ENCODE results near the gene TXNRD2. TPM values are rescaled to one million over a fixed set of nuclear protein-coding genes. Genes with fewer than 3 reads are reported as not detected.

TXNRD2 gene
- total and polyA plus RNA-seq, 2 of the 4 experiments (the other 2 are of a cell fraction) = 15.6 to 25.7 TPM

DNA sequence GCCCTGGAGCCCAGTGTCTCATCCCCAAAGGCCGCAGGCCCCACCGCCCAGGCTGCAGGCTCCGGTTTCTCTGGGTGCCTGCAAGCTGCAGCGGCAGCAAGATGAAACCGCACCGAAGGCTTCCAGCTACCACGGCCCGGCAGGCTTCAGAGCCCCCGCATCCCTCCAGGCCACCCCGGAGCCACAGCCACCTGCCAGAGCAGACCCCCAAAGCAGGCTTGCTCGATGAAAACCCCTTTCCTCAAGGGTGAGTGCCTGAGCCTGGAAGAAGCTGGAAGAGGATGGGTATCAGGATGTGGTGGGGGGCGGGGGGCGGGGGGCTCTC lies 62.4 kb downstream of the TXNRD2 start:
- ChIA-PET CTCF (interaction anchor here (0.6 kb wide), 1 partner anchor 78 kb away, joined by 4 read pairs; no protein-coding TSS in a partner anchor), POLR2A (ENCODE audit: unreplicated experiment) (no interaction called here)
- DNase-seq = no peak
- no peak for ATAC-seq (ENCODE audit: low read depth)
- Histone ChIP-seq H4K20me1 (ENCODE audit: insufficient read depth, low read length) (peaks cover 4% of the 10 kb centered on the region), H4K8ac (ENCODE audit: low read depth in 2 of 2, low read length in 2 of 2) (peak overlapping the region; percentile 60 to 65; a peak in 3 of 4 replicates), H3K9me1 (ENCODE audit: insufficient read depth, low read length) (peaks cover 51% of the 10 kb centered on the region), H3K18ac (ENCODE audit: low read depth, low read length) (peak overlapping the region; percentile 44; the same call in 1 of the 2 replicates), H3K4me3 (ENCODE audit: insufficient read depth, low read depth, low read length) (no peak overlapping the region), H3K9ac (ENCODE audit: low read depth, low read length) (no peak overlapping the region), H2AK9ac (replicated peaks; ENCODE audit: low read depth, low read length, poor library complexity) (peak overlapping the region; percentile 47), H3K27me3 (ENCODE audit: control insufficient read depth, insufficient read depth, low read length) (no peaks in the 10 kb centered on the region), H3K14ac (replicated peaks; ENCODE audit: low read depth, low read length) (no peak overlapping the region; the same call in 1 of the 2 replicates), H3K23ac (ENCODE audit: low read depth, low read length) (no peak overlapping the region), H3K36me3 (ENCODE audit: control insufficient read depth, insufficient read depth, low read length) (no peaks in the 10 kb centered on the region), H2BK20ac (ENCODE audit: low read depth, low read length) (peak overlapping the region; percentile 27), H3K4me1 (ENCODE audit: control insufficient read depth, insufficient read depth, low read length) (peaks cover 54% of the 10 kb centered on the region), H3K27ac (ENCODE audit: insufficient read depth, low read length) (peak overlapping the region; percentile 70), H2AFZ (replicated peaks; ENCODE audit: low read length, poor library complexity) (peak overlapping the region; percentile 40), H3K4ac (ENCODE audit: low read depth, low read length) (peak overlapping the region; percentile 91), H4K91ac (ENCODE audit: insufficient read depth, low read depth, low read length) (peak overlapping the region; percentile 96), H3K79me1 (ENCODE audit: low read depth in 1 of 2, low read length in 2 of 2) (peaks cover 18 to 48% of the 10 kb centered on the region in 2 experiments), H3K9me3 (ENCODE audit: control insufficient read depth, insufficient read depth, low read length) (no peaks in the 10 kb centered on the region), H2BK120ac (ENCODE audit: low read depth, low read length) (peak overlapping the region; percentile 87), H2BK5ac (ENCODE audit: low read depth, low read length, poor library complexity, severe bottlenecking) (peak overlapping the region; percentile 97), H4K5ac (ENCODE audit: low read depth, low read length) (peak overlapping the region; percentile 72), H2BK15ac (ENCODE audit: low read depth, low read length) (peak overlapping the region; percentile 87; the same call in 2 of the 3 replicates), H3K56ac (ENCODE audit: extremely low read depth, insufficient read depth, low read length) (no peak overlapping the region), H3K4me2 (ENCODE audit: low read depth, low read length) (no peak overlapping the region), H2AK5ac (ENCODE audit: low read depth, low read length) (peak overlapping the region; percentile 80)
- dilution Hi-C loops (cut with HindIII; ENCODE audit: low sequenced_read_pairs, unreplicated experiment) = no loop called here
- TF ChIP-seq, protein P1, sequence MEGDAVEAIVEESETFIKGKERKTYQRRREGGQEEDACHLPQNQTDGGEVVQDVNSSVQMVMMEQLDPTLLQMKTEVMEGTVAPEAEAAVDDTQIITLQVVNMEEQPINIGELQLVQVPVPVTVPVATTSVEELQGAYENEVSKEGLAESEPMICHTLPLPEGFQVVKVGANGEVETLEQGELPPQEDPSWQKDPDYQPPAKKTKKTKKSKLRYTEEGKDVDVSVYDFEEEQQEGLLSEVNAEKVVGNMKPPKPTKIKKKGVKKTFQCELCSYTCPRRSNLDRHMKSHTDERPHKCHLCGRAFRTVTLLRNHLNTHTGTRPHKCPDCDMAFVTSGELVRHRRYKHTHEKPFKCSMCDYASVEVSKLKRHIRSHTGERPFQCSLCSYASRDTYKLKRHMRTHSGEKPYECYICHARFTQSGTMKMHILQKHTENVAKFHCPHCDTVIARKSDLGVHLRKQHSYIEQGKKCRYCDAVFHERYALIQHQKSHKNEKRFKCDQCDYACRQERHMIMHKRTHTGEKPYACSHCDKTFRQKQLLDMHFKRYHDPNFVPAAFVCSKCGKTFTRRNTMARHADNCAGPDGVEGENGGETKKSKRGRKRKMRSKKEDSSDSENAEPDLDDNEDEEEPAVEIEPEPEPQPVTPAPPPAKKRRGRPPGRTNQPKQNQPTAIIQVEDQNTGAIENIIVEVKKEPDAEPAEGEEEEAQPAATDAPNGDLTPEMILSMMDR (conservative IDR thresholded peaks at IDR 0.05; ENCODE audit: low read depth, low read length) = no peak
- no peak for TF ChIP-seq SMC3 (IDR thresholded peaks at IDR 0.05; ENCODE audit: low read depth, low read length)
- intact Hi-C loops (cut with micrococcal nuclease) = no loop called here
- in situ Hi-C loops (cut with MboI; ENCODE audit: low sequenced_read_pairs) = no loop called here
- BruUV-seq (replicated peaks) = no TSS peak
- 100% methylated on average over 4 of the region's 13 CpGs; no CpG with 5 or more reads in 1 of the 2 experiments for WGBS, 2 experiments (ENCODE audit: extremely low coverage in 2 of 2, insufficient read length in 1 of 2)

Measured in IMR-90 (cell line).